WTC11 (cell line): ENCODE results near the gene NINL. TPM values are rescaled to one million over a fixed set of nuclear protein-coding genes. Genes with fewer than 3 reads are reported as not detected.

Source experiments
- ATAC-seq: fragments of 200-7000 bp; cut with Tn5 transposase; 2 replicates; pipeline ENCODE4 v1.10.0; 2021; ENCODE audit warnings: mild to moderate bottlenecking, moderate library complexity
- CTCF ChIA-PET: fragments of 300-600 bp; sonication (Branson Sonifier 250); formaldehyde crosslinking; loops from one replicate; lab custom pipeline; 2021; ENCODE audit warnings: antibody characterized with exemption; lab: Charles Lee
- POLR2A ChIA-PET: fragments of 350-600 bp; sonication (Branson Sonifier 250); formaldehyde crosslinking; loops from one replicate; lab custom pipeline; 2021; ENCODE audit warnings: antibody characterized with exemption; lab: Charles Lee
- DNase-seq: peaks from one replicate; pipeline ENCODE4 v3.0.0; 2021; ENCODE audit warnings: low spot score
- H3K27ac Mint-ChIP-seq: 2 replicates; pipeline ENCODE4 v1.8.0; 2021; ENCODE audit warnings: mixed read lengths
- H3K27me3 Mint-ChIP-seq: 2 replicates; pipeline ENCODE4 v1.8.0; 2021; ENCODE audit warnings: low read depth, mild to moderate bottlenecking, moderate library complexity, mixed read lengths
- H3K36me3 Mint-ChIP-seq: 2 replicates; pipeline ENCODE4 v1.8.0; 2021; ENCODE audit warnings: mixed read lengths
- H3K4me1 Mint-ChIP-seq: 2 replicates; pipeline ENCODE4 v1.8.0; 2022; ENCODE audit warnings: mixed read lengths
- H3K4me3 Mint-ChIP-seq: 2 replicates; pipeline ENCODE4 v1.8.0; 2021; ENCODE audit warnings: mild to moderate bottlenecking, moderate library complexity, mixed read lengths
- H3K9me3 Mint-ChIP-seq: 2 replicates; pipeline ENCODE4 v1.8.0; 2021; ENCODE audit warnings: mixed read lengths
- E2F1 ChIP-seq: sonication (generic); formaldehyde crosslinking; IDR thresholded peaks from 2 replicates; pipeline ENCODE4 v1.8.0; 2022; ENCODE audit warnings: mild to moderate bottlenecking, missing genetic modification reagents
- EMX1 ChIP-seq: fragments of 250-450 bp; sonication (Bioruptor Pico); IDR thresholded peaks from 2 replicates; pipeline ENCODE4 v1.8.0; 2021; ENCODE audit warnings: mild to moderate bottlenecking
- FOXP1 ChIP-seq: sonication (generic); formaldehyde crosslinking; IDR thresholded peaks from 2 replicates; pipeline ENCODE4 v1.8.0; 2022; ENCODE audit warnings: missing genetic modification reagents, mild to moderate bottlenecking, moderate library complexity, borderline replicate concordance
- GABPB1 ChIP-seq: sonication (generic); formaldehyde crosslinking; IDR thresholded peaks from 2 replicates; pipeline ENCODE4 v1.8.1; 2023; ENCODE audit warnings: mild to moderate bottlenecking, missing genetic modification reagents
- HMGA2 ChIP-seq: fragments of 250-450 bp; sonication (Bioruptor Pico); IDR thresholded peaks from 2 replicates; pipeline ENCODE4 v1.4.0; 2021; ENCODE audit warnings: mild to moderate bottlenecking, moderate library complexity
- KAT7 ChIP-seq: sonication (generic); formaldehyde crosslinking; IDR thresholded peaks from 2 replicates; pipeline ENCODE4 v1.8.1; 2023; ENCODE audit warnings: missing genetic modification reagents, mild to moderate bottlenecking, borderline replicate concordance
- MXD4 ChIP-seq: fragments of 250-450 bp; sonication (Bioruptor Pico); IDR thresholded peaks from 2 replicates; pipeline ENCODE4 v1.8.0; 2021; ENCODE audit warnings: mild to moderate bottlenecking, moderate library complexity, borderline replicate concordance
- MYBL2 ChIP-seq: sonication (generic); formaldehyde crosslinking; IDR thresholded peaks from 2 replicates; pipeline ENCODE4 v1.8.1; 2023; ENCODE audit warnings: mild to moderate bottlenecking, moderate library complexity, missing genetic modification reagents
- NR3C1 ChIP-seq: sonication (generic); formaldehyde crosslinking; conservative IDR thresholded peaks from 2 replicates; pipeline ENCODE4 v1.8.1; 2023; ENCODE audit warnings: low read depth, mild to moderate bottlenecking, missing genetic modification reagents
- STAT6 ChIP-seq: sonication (generic); formaldehyde crosslinking; conservative IDR thresholded peaks from 2 replicates; pipeline ENCODE4 v1.8.1; 2023; ENCODE audit warnings: mild to moderate bottlenecking, low read depth, missing genetic modification reagents, moderate library complexity
- TP53 ChIP-seq: sonication (generic); formaldehyde crosslinking; IDR thresholded peaks from 2 replicates; pipeline ENCODE4 v1.8.1; 2023; ENCODE audit warnings: mild to moderate bottlenecking, missing genetic modification reagents
- USF2 ChIP-seq: sonication (generic); formaldehyde crosslinking; IDR thresholded peaks from 2 replicates; pipeline ENCODE4 v1.8.1; 2023; ENCODE audit warnings: mild to moderate bottlenecking, missing genetic modification reagents, moderate library complexity
- ZBTB21 ChIP-seq: sonication (generic); formaldehyde crosslinking; IDR thresholded peaks from 2 replicates; pipeline ENCODE4 v1.8.1; 2023; ENCODE audit warnings: mild to moderate bottlenecking, missing genetic modification reagents, borderline replicate concordance
- ZBTB43 ChIP-seq: sonication (generic); formaldehyde crosslinking; IDR thresholded peaks from 2 replicates; pipeline ENCODE4 v1.8.1; 2023; ENCODE audit warnings: mild to moderate bottlenecking, missing genetic modification reagents
- ZNF121 ChIP-seq: sonication (generic); formaldehyde crosslinking; IDR thresholded peaks from 2 replicates; pipeline ENCODE4 v1.8.0; 2023; ENCODE audit warnings: missing genetic modification reagents
- ZNF396 ChIP-seq: fragments of 250-450 bp; sonication (Bioruptor Pico); IDR thresholded peaks from 2 replicates; pipeline ENCODE4 v1.8.0; 2021; ENCODE audit warnings: mild to moderate bottlenecking, moderate library complexity, borderline replicate concordance
- ZNF423 ChIP-seq: fragments of 250-450 bp; sonication (Bioruptor Pico); IDR thresholded peaks from 2 replicates; pipeline ENCODE4 v2.1.2; 2022; ENCODE audit warnings: mild to moderate bottlenecking, moderate library complexity
- ZSCAN18 ChIP-seq: fragments of 250-450 bp; sonication (Bioruptor Pico); IDR thresholded peaks from 2 replicates; pipeline ENCODE4 v2.1.2; 2022; ENCODE audit warnings: mild to moderate bottlenecking, moderate library complexity
- total RNA-seq: library from RNA; stranded (reverse); gene quantifications from 3 replicates; pipeline ENCODE4 v1.2.3, GENCODE V29; 2021

Gene NINL
- total RNA-seq, 1 experiment from 2014 or later = 36.0 TPM

GRCh38 chr20:25539742-25540672 lies 45.3 kb downstream of the NINL start:
- peaks cover 7% of the 10 kb centered on the region; the same call in 1 of the 2 replicates for H3K36me3 Mint-ChIP-seq
- H3K27ac Mint-ChIP-seq = peak overlapping the region; percentile 81
- ATAC-seq = peak; percentile 81
- peak; percentile 52 for DNase-seq
- no peak for TF ChIP-seq ZBTB43 (CRISPR knock-in tag)
- no peak for TF ChIP-seq ZSCAN18 (CRISPR knock-in tag)
- TF ChIP-seq ZNF121 (CRISPR knock-in tag) = no peak
- TF ChIP-seq FOXP1 = no peak
- no peak for TF ChIP-seq ZNF423 (CRISPR knock-in tag)
- no peak for TF ChIP-seq MYBL2 (CRISPR knock-in tag)
- TF ChIP-seq HMGA2 (CRISPR knock-in tag) = no peak
- no peak for TF ChIP-seq ZBTB21 (CRISPR knock-in tag)
- TF ChIP-seq EMX1 (CRISPR knock-in tag) = no peak
- TF ChIP-seq STAT6 = no peak
- TF ChIP-seq TP53 = no peak
- no peak overlapping the region for H3K4me3 Mint-ChIP-seq
- no peaks in the 10 kb centered on the region for H3K27me3 Mint-ChIP-seq
- H3K9me3 Mint-ChIP-seq = no peaks in the 10 kb centered on the region
- ChIA-PET POLR2A (interaction anchor here (0.6 to 1.4 kb wide), 4 partner anchors 8 to 62 kb away, joined by 3 to 4 read pairs (median 3); no protein-coding TSS in a partner anchor), CTCF (interaction anchor here (0.6 to 2.8 kb wide), 15 partner anchors 8 to 293 kb away, joined by 3 to 35 read pairs (median 4); no protein-coding TSS in a partner anchor)
- peaks cover 43% of the 10 kb centered on the region for H3K4me1 Mint-ChIP-seq

- H3K9me3 Mint-ChIP-seq = no peaks in the 10 kb centered on the region
These were observed 46.3 kb downstream of the NINL start for GRCh38 chr20:25538838-25539665.

GRCh38 chr20:25537890-25538289 lies 47.4 kb downstream of the NINL start:
- CTCF ChIA-PET = interaction anchor here (2.0 kb wide), 1 partner anchor 16 kb away, joined by 6 read pairs; no protein-coding TSS in a partner anchor
- no peak for TF ChIP-seq MYBL2 (CRISPR knock-in tag)
- no peak for TF ChIP-seq E2F1 (CRISPR knock-in tag)
- TF ChIP-seq NR3C1 (CRISPR knock-in tag) = no peak
- TF ChIP-seq USF2 (CRISPR knock-in tag) = no peak
- TF ChIP-seq KAT7 = no peak
- TF ChIP-seq ZNF396 (CRISPR knock-in tag) = no peak
- no peak for TF ChIP-seq ZNF121 (CRISPR knock-in tag)

More at GRCh38 chr20:25538838-25539665, 46.3 kb downstream of the NINL start:
- DNase-seq = no peak
- Mint-ChIP-seq H3K36me3 (peaks cover 6% of the 10 kb centered on the region; the same call in 1 of the 2 replicates), H3K27ac (peak overlapping the region; percentile 65; the same call in 1 of the 2 replicates)
- CTCF ChIA-PET = interaction anchor here (0.9 to 2.8 kb wide), 4 partner anchors 9 to 69 kb away, joined by 3 to 9 read pairs (median 4); no protein-coding TSS in a partner anchor
- TF ChIP-seq MXD4 (CRISPR knock-in tag) (no peak), GABPB1 (CRISPR knock-in tag) (peak; percentile 78)
- TF ChIP-seq, all 79 proteins: peak for 1
- POLR2A ChIA-PET = interaction anchor here (0.8 kb wide), 1 partner anchor 41 kb away, joined by 3 read pairs; no protein-coding TSS in a partner anchor
- no peaks in the 10 kb centered on the region for H3K27me3 Mint-ChIP-seq
- peaks cover 42% of the 10 kb centered on the region for H3K4me1 Mint-ChIP-seq
- no peak overlapping the region for H3K4me3 Mint-ChIP-seq
- no peak for ATAC-seq

More at GRCh38 chr20:25537890-25538289, 47.4 kb downstream of the NINL start:
- POLR2A ChIA-PET = no interaction called here
- no peak overlapping the region for H3K4me3 Mint-ChIP-seq
- H3K9me3 Mint-ChIP-seq = no peaks in the 10 kb centered on the region
- peaks cover 46% of the 10 kb centered on the region for H3K4me1 Mint-ChIP-seq
- H3K36me3 Mint-ChIP-seq = peaks cover 4% of the 10 kb centered on the region; the same call in 1 of the 2 replicates
- no peak overlapping the region for H3K27ac Mint-ChIP-seq
- ATAC-seq (no peak), DNase-seq (no peak)
- H3K27me3 Mint-ChIP-seq = no peaks in the 10 kb centered on the region
